GM18498 (cell line): Measurements from ENCODE around the gene TCF7.

Experiments
- ATAC-seq: cut with Tn5 transposase; IDR thresholded peaks from one replicate; pipeline ENCODE4 v1.9.1; 2021; ENCODE audit warnings: mild to moderate bottlenecking, moderate library complexity; ENCODE audit not compliant: unreplicated experiment

Gene TCF7

GRCh38 chr5:134113902-134114875 is at the start of gene TCF7:
TSS of gene TCF7 (plus strand) at chr5:134114681. CDS start at chr5:134114907, 226 bp downstream.
- ATAC-seq: peak; percentile 84

DNA sequence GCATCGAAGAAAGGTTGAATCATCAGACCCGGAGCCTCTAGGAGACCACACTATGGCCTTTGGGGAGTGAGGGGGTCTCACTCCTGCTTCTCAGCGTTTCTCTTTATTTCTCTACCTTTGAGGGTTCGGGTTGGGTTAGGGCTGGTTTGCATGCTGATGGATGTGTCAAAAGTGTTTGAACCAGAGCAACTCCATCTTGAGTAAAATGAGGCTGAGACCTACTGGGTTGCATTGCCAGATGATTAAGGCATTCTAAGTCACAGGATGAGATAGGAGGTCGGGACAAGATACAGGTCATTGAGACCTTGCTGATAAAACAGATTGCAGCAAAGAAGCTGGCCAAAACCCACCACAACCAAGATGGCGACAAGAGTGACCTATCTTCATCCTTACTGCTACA is 44.9 kb upstream of the TCF7 start:
- no peak for ATAC-seq

GRCh38 chr5:134070725-134071613 is 43.5 kb upstream of the TCF7 start:
- no peak for ATAC-seq

DNA sequence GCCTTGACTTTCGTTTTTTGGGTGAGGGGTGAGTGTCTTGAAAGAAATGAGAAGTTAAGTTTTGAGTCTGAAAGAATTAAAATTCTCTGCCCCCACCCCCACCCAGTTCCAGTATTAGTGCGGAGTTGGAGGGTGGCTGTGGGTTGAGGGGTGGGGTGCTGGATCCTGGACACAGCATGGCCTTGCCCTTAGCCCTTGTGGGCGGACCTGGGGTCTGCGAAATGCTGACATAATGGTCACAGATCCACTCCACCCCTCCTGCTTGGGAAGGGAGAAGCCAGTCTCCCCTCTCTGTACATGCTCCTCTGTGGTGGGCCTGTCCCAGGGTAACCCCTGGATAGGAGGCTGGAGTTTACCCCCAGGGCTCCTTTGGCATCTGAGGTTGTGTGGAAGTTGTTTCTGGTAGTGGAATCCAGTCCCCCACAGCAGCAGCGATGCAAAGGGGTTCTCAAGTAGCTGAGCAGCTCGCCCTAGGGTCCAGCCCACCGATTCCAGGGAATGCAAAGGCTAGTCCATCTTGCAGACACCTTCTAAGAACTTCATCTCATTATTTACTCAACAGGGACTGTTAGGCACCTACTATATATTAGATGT is 42.8 kb upstream of the TCF7 start:
- ATAC-seq: no peak

DNA sequence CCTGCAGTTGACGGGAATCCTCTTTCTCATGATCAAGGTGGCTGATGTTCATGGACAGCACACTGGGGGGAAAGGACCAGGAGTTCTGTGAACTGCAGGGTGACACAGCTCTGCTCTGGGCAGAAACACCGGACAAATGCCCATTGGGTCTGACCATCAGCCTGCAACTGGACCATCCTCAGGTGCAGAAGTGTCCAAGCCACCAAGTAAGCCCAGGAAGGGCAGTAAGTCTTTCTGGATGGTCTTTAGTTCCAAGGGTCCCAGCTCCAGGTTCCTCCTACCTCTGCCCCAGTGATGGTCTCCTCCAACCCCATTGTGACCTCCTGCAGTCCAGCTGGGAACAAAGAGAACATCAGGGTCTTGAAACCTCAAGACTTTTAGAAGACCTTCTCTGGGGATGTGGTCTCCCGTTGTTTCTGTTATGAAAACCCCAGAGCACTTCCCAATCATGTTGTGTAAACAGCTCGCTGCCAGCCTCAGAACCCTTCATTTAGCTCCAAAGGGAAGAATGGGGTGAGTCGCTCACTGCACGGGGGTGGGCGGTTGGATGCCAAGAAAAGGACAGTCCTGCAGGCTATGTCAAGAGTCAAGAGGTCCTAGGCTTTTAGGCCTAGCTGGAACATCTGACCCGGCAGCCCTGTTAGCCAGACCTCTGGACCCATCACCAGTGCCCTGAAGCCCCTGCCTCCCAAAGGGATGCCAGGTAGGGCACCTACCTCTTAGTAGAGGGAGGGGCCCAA is 41.8 kb upstream of the TCF7 start:
- ATAC-seq: no peak

- no peak for ATAC-seq
Measured at GRCh38 chr5:134073404-134073803, 41.1 kb upstream of the TCF7 start.

DNA sequence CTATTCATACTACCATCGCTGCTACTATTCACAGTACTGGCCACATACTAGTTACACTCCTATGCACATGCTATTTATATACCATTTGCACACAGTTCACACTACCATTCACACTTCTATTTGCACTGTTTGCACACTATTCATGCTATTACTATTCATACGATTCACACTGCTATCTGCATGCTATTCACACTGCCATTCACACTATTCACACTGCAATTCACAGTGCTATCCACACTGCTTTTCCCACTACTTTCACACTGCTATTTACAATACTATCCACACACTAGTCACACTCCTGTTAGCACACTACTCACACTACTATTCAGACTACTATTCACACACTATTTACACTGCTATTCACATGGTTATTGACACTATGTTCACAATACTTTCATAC is 39.4 kb upstream of the TCF7 start:
- no peak for ATAC-seq

GRCh38 chr5:134077926-134078580 is 36.4 kb upstream of the TCF7 start:
- no peak for ATAC-seq

- ATAC-seq: no peak
Measured at GRCh38 chr5:134079748-134080581, 34.5 kb upstream of the TCF7 start.

- no peak for ATAC-seq
Measured at GRCh38 chr5:134082264-134082992, 32.1 kb upstream of the TCF7 start.

DNA sequence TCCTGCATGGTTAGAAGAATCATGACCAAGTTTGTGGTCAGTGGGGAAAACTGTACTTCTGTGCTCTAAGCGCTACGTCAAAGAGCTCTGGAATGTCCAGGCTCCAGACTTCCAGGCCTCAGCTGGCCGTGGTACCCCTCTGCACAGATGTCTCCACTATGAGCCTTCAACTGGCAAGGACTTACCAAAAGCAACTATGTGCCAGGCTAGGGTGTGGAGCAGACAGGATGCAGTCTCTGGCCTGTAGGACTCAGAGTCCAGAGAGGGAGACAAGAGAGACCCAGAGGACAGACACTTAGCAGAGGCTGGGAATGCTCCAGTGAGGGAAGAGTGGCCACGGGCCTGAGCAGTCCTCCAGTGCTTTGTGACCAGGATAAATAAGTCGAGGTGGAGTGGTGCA is 31.0 kb upstream of the TCF7 start:
- ATAC-seq: no peak

DNA sequence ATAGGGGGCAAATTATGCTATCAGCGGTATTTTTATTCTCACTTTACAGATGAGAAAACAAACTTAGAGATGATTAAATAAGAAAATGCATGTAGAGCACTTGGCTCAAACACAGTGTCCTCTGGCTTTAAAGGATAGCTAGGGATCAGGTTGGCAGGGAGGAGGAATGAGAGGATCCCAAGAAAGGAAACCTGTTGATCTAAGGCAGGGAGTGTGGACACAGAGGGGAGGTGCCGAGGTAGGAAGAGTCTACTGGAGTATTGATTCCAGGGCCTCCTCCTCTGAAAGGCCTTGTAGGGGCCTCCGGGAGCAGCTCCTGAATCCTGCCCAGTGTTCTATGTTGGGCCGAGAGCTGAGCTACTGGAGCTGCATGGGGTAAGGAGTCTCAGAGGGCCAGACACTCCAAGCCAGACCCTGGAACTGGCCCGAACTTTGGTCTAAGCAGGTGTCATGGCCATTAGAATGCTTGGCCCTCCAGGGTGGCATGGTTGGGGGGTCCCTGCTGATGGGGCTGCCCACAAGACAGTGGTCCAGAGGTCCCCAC is 30.4 kb upstream of the TCF7 start:
- ATAC-seq: no peak

DNA sequence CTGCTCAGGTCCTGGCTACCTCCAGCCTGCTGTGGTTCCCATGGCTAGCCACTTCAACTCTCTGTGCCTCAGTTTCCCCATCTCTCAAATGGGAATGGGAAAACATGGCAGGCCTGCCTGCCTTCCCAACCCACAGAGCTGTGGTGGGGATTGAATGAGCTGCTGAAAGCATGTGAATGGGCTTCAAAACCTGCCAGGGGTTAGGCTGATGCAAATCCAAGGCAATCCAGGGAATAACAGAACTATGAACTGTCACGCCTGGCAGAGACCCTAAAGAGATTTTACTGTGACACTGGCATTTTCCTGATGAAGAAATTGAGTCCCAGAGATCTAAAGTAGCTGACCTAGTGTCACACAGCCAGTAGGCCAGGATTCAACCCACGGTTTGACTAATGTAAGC is 29.9 kb upstream of the TCF7 start:
- ATAC-seq: no peak

DNA sequence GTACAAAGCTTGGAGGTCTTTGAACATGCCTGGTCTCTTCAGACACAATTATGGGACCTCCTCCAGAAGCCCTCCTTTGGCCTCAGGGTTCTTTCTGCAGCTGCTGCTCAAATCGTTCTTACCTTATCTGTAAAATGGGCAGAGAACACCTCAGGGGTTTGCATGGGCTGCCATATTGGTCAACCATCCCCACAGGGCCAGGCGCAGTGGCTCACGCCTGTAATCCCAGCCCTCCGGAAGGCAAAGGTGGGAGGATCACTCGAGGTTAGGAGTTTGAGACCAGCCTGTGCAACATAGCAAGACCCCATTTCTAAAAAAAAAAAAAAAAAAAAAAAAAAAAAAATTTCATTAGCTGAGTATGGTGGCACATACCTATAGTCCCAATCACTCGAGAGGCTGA is 29.1 kb upstream of the TCF7 start:
- ATAC-seq: no peak

GRCh38 chr5:134086225-134086942 is 28.1 kb upstream of the TCF7 start:
- no peak for ATAC-seq

- ATAC-seq: no peak
Measured at GRCh38 chr5:134086943-134087305, 27.6 kb upstream of the TCF7 start.

GRCh38 chr5:134088291-134088690 is 26.2 kb upstream of the TCF7 start:
- no peak for ATAC-seq
